Fibroblast of skin of right quadriceps (primary cell): Measurements from ENCODE around the gene CALM3.

Source experiments
- DNase-seq: peaks from one replicate; pipeline ENCODE4 v3.0.0-alpha.2; 2013

Gene CALM3

GRCh38 chr19:46600384-46601317 is 479 bp upstream of the CALM3 start:
- DNase-seq = peak; percentile 99

DNA sequence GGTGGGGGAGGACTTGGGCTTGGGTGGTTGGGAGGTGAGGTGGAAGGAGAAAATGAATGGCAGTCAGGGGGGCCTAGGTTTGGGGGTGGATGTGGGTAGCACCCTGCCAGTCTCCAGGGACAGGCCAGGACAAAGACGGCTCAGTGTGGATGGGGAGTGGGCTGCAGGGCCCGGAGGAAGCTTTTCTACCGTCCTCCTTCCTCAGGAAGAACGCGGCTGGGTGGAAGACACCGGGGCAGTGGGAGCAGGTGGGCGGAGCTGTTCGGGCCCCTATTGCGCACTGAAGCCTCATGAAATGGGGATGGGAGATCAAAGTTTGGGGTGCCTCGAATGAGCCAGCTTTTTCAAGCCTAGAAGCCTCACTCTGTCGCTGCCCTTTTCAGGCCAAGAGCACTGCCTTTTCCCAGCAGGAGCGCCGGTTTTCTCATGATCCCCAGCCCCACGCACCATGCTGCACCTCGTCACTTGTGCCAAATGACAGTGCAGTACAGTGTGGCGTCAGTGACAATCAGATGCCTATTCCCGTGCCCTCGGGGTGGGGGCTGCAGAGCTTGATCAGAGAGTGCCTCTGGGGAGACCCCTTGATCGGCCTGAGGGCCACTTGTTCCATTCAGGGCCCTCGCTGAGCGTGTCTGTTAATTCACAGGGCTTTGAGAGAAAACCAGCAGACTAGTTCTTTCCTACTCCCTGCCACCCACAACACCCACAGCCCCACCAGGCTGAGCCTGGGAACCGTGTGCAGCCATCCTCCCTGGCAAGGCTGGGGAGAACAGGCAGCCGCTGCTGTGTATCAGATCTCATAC is 1.5 kb downstream of the CALM3 start:
- no peak for DNase-seq

- DNase-seq = no peak
Observed at GRCh38 chr19:46603195-46603637, 2.1 kb downstream of the CALM3 start.

DNA sequence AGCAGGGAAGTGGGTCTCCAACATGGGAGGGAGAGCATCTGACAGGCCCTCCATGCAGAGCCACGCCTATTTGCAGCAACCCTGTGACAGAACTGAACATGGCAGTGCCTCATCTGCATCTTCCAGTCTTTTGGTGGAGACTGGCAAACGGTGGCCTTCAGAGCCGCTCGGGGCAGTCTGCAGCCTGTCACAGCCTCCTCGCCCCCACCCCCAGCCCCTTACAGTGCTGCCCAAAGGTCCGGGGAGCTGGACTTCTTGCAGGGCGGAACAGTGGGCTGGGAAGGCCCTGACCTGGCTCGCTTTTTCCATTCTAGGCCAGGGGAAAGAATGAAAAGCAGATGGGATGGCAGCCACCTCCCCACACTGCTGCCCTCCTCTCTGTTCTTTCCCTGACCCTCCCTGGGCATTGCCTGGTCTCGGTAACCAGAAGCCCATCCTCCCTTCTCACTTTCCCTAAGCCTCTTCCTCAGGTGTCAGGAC is 2.7 kb downstream of the CALM3 start:
- no peak for DNase-seq

DNA sequence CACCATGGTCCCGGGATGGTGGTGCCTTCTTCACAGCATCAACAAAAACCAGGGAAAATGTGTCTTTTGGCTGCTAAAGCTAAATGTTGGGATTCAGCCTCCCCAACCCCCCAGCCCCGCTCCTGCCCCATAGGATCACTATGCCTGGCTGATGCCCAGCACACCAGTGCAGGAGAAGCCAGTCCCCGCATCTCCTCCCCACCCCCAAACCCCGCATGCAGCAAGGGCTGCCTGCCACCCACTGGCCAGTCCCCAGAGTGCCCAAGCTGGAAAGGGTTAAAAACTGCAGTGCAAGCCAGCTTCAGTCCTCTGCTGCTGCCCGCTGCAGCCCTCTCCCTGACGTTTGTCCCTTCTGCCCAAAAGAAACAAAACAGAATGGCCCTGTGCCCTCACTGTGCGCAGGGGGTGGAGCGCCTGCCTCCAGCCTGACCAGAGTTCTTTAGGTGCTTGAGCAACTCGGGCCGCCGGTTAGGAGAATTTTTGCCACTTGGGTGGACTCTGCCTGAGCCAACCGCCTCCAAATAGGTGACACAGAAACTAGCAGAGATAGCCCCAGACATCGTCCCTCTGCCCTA is 3.7 kb downstream of the CALM3 start:
- no peak for DNase-seq

DNA sequence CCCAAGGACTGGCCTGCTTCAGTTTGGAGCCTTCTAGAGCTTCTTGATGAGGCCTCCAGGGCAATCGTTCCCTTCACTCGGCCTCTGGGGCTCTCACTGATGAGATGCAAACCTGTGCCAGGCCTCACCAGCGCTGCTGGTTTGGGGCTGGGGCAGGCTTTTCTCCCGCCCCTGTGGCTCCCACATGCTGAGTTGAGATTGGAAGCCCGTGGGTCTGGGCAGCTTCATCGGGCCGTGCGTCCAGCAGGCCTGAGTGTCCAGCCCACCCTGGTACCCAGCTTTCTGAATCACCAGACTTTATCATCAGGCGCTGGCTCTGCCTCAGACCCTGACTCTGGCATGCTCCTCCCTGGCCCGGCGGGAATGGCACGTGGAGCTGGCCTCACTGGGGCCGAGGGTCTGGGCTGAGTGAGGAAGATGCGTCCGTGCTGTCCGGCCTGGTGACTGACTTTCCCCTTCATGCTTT is 4.3 kb downstream of the CALM3 start:
- DNase-seq = no peak

DNA sequence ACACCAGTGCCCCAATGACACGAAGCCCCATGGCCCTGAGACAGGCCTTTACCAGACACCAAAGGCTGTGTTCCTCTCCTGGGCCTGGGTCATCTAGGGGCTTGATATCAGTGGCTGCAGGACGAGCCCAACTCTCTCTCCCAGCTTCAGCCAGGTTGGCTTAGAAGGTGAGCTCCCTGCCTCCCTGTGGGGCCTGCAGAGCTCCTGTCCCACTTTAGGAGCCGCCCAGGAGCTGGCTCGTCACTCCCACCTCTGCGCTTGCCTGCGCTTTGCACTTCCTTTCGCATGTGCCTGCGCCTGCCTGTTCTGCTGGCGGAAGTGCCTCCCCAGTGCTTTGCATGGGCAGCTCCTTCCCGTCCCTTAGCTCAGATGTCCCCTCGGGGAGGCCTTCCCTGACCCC is 4.9 kb downstream of the CALM3 start:
- DNase-seq = no peak

- DNase-seq = no peak
Observed at GRCh38 chr19:46606681-46607447, 5.7 kb downstream of the CALM3 start.

DNA sequence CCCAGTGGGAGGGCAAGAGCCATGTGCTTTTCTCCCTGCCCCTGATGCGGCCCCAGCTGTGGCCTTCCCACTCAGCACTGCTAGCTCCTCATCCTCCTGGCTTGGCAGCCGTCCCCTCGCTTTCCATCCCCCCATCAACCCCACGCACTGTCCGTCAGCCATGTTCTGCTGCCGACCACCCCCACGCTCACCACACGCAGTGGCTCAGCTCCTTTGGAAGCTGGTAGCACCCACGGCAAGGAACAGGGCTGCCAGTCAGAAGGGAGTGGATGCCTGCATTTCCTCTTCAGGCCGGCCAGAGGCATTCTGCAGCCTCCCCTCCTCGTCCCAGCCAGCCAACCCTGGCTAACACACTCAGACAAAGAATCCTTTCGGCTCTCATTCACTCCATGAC is 6.3 kb downstream of the CALM3 start:
- DNase-seq = no peak

DNA sequence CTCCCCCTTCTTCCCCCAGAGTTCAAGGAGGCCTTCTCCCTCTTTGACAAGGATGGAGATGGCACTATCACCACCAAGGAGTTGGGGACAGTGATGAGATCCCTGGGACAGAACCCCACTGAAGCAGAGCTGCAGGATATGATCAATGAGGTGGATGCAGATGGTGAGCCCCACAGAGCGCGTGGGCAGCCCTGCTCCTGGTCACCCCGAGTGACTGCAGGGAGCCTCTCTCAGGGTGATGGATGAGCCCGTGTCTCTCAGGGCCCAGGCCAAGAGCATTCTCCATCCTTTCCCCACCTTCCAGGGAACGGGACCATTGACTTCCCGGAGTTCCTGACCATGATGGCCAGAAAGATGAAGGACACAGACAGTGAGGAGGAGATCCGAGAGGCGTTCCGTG is 7.0 kb downstream of the CALM3 start:
- no peak for DNase-seq

DNA sequence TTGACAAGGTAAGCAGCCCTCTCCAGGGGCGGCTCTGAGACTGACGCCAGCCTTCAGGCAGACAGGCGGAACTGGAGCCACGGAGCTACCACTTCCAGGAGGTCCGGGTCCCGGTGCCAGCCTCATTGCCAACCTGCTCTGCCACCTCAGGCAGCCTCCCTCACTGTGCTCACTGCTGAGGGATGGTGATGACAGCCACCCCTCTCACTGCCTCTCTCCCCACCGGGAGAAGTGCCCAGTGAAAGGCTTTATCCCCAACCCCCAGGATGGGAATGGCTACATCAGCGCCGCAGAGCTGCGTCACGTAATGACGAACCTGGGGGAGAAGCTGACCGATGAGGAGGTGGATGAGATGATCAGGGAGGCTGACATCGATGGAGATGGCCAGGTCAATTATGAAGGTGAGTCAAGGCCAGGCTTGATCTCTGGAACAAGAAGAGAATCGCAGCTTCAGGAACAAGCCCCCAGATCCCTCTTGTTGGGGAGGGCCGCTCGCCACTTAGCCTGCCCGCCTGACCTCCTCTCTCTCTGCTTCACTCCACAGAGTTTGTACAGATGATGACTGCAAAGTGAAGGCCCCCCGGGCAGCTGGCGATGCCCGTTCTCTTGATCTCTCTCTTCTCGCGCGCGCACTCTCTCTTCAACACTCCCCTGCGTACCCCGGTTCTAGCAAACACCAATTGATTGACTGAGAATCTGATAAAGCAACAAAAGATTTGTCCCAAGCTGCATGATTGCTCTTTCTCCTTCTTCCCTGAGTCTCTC is 7.6 kb downstream of the CALM3 start:
- no peak for DNase-seq

- no peak for DNase-seq
Observed at GRCh38 chr19:46609511-46610412, 8.6 kb downstream of the CALM3 start.

DNA sequence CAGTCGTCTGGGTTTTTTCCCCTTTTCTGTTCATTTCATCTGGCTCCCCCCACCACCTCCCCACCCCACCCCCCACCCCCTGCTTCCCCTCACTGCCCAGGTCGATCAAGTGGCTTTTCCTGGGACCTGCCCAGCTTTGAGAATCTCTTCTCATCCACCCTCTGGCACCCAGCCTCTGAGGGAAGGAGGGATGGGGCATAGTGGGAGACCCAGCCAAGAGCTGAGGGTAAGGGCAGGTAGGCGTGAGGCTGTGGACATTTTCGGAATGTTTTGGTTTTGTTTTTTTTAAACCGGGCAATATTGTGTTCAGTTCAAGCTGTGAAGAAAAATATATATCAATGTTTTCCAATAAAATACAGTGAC is 9.3 kb downstream of the CALM3 start:
- DNase-seq = no peak

DNA sequence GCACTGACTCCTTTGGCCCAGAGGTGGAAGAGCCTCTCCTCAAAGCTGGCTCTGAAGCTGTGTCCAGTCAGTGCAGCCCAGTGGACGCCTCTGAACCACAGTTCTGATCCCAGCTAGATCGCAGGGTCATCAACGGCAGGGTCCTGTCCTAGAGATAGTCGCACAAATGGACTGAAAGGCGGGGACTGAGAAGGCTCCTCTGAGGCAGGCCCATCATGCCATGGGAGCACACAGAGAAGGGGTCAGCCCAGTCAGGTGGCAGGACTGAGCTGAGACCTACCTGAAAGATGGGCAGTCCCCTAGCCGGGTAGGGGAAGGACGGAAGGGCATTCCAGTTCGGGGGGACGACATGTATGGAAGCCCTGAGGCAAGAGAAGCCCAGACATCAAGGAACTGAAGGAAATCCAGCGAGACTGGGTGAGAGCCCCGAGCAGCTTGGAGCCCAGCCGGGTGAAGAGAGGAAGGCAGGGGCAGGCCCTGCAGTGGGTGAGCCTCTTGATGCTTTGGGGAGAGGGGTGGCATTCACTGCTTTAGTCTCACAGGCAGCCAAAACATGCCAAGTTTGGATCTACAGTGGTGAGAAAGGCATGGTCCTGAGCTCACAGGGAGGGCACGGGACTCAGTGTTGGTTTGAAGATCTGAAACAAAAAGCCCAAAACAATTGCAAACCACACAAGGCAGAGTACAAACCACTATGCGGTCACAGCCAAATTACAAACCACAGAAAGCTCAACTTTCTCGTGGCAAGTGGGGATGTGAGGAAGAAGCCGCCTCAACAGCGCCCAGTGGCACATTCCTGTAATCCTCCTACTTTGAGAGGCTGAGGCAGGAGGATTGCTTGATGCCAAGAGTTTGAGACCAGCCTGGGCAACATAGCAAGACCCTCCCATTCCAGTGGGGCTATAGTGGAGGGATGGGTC is 10.0 kb downstream of the CALM3 start:
- peak; percentile 32 for DNase-seq

DNA sequence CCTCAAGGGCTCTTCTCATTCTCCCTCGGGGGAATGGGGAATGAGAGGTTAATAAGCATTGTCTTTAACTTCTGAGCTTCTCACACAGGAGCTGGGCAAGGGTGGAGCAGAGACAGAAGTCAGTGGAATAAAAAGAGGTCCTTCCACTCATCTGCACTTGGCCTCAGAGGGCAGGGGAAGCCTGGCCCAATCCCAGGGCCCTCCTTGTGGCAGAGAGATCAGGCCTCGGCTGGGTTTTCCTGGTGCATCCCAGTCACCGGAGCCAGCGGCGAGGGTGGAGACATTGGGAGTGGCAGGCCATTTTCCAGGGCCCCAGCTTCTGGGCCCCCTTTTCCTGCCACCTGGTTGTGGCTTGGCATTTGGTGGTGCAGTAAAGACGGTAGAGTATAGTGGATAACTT is 10.6 kb downstream of the CALM3 start:
- DNase-seq = no peak

DNA sequence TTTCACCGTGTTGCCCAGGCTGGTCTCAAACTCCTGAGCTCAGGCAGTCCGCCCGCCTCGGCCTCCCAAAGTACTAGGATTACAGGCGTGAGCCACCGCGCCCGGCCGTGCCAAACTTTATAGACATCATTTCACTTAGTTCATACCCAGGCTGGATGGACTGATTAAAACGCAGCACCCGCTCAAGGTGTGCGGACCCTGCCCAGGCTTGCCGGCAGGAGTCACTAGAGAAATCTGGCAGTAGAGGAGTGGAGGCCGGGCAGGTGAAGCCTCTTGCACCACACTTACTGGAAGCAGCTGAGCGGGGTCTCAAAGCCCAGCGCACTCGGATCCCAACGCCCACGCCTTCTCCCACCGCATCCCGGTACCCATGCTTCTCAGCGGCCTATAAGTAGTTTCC is 12.4 kb downstream of the CALM3 start:
- DNase-seq = no peak

DNA sequence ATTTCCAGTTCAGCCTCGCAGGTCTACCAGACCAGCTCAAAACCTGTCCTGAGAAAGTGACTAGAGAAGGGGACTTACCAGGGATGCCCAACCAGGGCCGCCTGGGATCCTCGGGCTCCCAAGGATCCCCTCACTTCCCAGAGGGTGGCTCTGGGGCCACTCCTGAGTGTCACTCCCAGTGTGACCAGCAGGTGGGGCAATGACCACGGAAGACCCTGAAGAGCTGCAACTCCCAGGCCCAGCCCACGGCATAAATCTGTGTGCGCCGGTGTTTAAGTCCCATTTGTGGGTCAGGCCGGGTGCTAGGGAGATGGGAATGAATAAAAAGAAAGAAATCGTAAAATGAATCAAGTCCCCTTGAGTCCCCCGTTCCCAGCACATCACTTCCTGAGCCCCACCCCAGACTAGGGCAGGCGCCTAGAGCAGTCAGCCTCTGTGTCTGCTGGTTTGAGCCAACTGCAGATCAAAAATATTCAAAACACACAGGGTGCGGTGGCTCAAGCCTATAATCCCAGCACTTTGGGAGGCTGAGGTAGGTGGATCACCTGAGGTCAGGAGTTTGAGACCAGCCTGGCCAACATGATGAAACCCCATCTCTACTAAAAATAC is 13.1 kb downstream of the CALM3 start:
- peak; percentile 76 for DNase-seq

DNA sequence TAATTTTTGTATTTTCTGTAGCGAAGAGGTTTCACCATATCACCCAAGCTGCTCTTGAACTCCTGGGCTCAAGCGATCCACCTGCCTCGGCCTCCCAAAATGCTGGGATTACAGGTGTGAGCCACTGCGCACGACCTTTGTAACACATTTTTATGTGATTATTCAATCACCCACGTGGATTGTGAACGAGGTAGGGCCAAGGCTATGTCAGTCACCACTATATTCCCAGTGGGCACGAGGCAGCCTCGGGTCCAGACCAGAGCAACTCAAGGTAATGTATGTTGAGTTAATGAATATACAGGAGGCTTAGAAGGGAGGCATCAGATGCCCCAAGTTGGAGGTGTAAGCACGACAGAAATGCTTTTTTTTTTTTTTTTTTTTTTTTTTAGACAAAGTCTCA is 14.8 kb downstream of the CALM3 start:
- DNase-seq = no peak
